H9 (cell line): ENCODE results near the gene CLPSL2. TPM values are rescaled to one million over a fixed set of nuclear protein-coding genes. Genes with fewer than 3 reads are reported as not detected.

Experiments used
- DNase-seq: peaks from one replicate; pipeline ENCODE4 v3.0.0-alpha.2; 2017
- H2AFZ ChIP-seq: one replicate; pipeline ENCODE4 v1.6.1; 2013; ENCODE audit warnings: mild to moderate bottlenecking, low read length, control low read depth, moderate library complexity
- H2AK5ac ChIP-seq: 2 replicates; pipeline ENCODE4 v1.6.1; 2013; ENCODE audit warnings: low read length, control low read depth, mixed read lengths; ENCODE audit not compliant: insufficient read length
- H2BK120ac ChIP-seq: one replicate; pipeline ENCODE4 v1.6.1; 2013; ENCODE audit warnings: low read depth, mild to moderate bottlenecking, low read length, control low read depth, inconsistent platforms; ENCODE audit not compliant: poor library complexity, severe bottlenecking
- H2BK12ac ChIP-seq: 2 replicates; pipeline ENCODE4 v1.6.1; 2013; ENCODE audit warnings: low read length, control low read depth, mixed read lengths, low read depth; ENCODE audit not compliant: insufficient read length
- H2BK15ac ChIP-seq: 2 replicates; pipeline ENCODE4 v1.6.1; 2013; ENCODE audit warnings: low read depth, low read length, control low read depth
- H2BK20ac ChIP-seq: one replicate; pipeline ENCODE4 v1.6.1; 2013; ENCODE audit warnings: low read depth, mild to moderate bottlenecking, low read length, control low read depth, inconsistent platforms; ENCODE audit not compliant: poor library complexity, severe bottlenecking
- H2BK5ac ChIP-seq: 2 replicates; pipeline ENCODE4 v1.6.1; 2013; ENCODE audit warnings: low read length, control low read depth, mixed read lengths; ENCODE audit not compliant: insufficient read length
- H3K14ac ChIP-seq: 2 replicates; pipeline ENCODE4 v1.6.1; 2013; ENCODE audit warnings: low read length, control low read depth; ENCODE audit not compliant: insufficient read depth
- H3K18ac ChIP-seq: 2 replicates; pipeline ENCODE4 v1.6.1; 2013; ENCODE audit warnings: low read depth, mild to moderate bottlenecking, mixed read lengths, low read length, control low read depth; ENCODE audit not compliant: insufficient read length
- H3K23ac ChIP-seq: 2 replicates; pipeline ENCODE4 v1.6.1; 2013; ENCODE audit warnings: low read length, control low read depth, mixed read lengths, low read depth; ENCODE audit not compliant: insufficient read length
- H3K23me2 ChIP-seq: 2 replicates; pipeline ENCODE4 v1.6.1; 2013; ENCODE audit warnings: low read depth, mild to moderate bottlenecking, mixed read lengths, low read length, control low read depth; ENCODE audit not compliant: insufficient read length, poor library complexity, severe bottlenecking
- H3K27ac ChIP-seq: 2 replicates; pipeline ENCODE4 v1.5.1; 2013; ENCODE audit warnings: low read length, control low read depth, mixed read lengths, low read depth; ENCODE audit not compliant: insufficient read length
- H3K27me3 ChIP-seq: 2 replicates; pipeline ENCODE4 v1.6.1; 2013; ENCODE audit warnings: low read length, control low read depth, inconsistent platforms; ENCODE audit not compliant: insufficient read depth
- H3K4ac ChIP-seq: 2 replicates; pipeline ENCODE4 v1.6.1; 2013; ENCODE audit warnings: low read depth, mild to moderate bottlenecking, control low read depth, inconsistent platforms, low read length, moderate library complexity
- H3K4me1 ChIP-seq: 2 replicates; pipeline ENCODE4 v1.6.1; 2013; ENCODE audit warnings: low read length, control low read depth, inconsistent platforms; ENCODE audit not compliant: insufficient read depth
- H3K4me2 ChIP-seq: 2 replicates; pipeline ENCODE4 v1.6.1; 2013; ENCODE audit warnings: low read length, control low read depth, mixed read lengths; ENCODE audit not compliant: insufficient read length, insufficient read depth
- H3K56ac ChIP-seq: 2 replicates; pipeline ENCODE4 v1.6.1; 2013; ENCODE audit warnings: low read depth, mild to moderate bottlenecking, mixed read lengths, low read length, control low read depth; ENCODE audit not compliant: insufficient read length
- H3K79me1 ChIP-seq: 2 replicates; pipeline ENCODE4 v1.6.1; 2013; ENCODE audit warnings: low read depth, mild to moderate bottlenecking, moderate library complexity, low read length, control low read depth, inconsistent platforms; ENCODE audit not compliant: insufficient read depth, poor library complexity, severe bottlenecking
- H3K79me2 ChIP-seq: 2 replicates; pipeline ENCODE4 v1.6.1; 2013; ENCODE audit warnings: low read length, control low read depth, inconsistent platforms; ENCODE audit not compliant: insufficient read depth
- H3K9ac ChIP-seq: 2 replicates; pipeline ENCODE4 v1.6.1; 2013; ENCODE audit warnings: low read length, control low read depth, mixed read lengths; ENCODE audit not compliant: insufficient read length; ENCODE audit errors: extremely low read depth
- H3K9me3 ChIP-seq: one replicate; pipeline ENCODE4 v1.6.1; 2013; ENCODE audit warnings: low read depth, low read length, inconsistent platforms; ENCODE audit not compliant: control insufficient read depth
- H3T11ph ChIP-seq: one replicate; pipeline ENCODE4 v1.6.1; 2013; ENCODE audit warnings: mild to moderate bottlenecking, low read length, control low read depth, inconsistent platforms
- H4K20me1 ChIP-seq: one replicate; pipeline ENCODE4 v1.6.1; 2013; ENCODE audit not compliant: control insufficient read depth, insufficient read length, insufficient read depth
- H4K5ac ChIP-seq: 2 replicates; pipeline ENCODE4 v1.6.1; 2013; ENCODE audit warnings: low read depth, mild to moderate bottlenecking, mixed read lengths, low read length, control low read depth; ENCODE audit not compliant: insufficient read length
- H4K8ac ChIP-seq: replicated peaks from 2 replicates; pipeline ENCODE4 v1.6.1; 2013; ENCODE audit warnings: low read length, control low read depth, mixed read lengths, low read depth; ENCODE audit not compliant: insufficient read length
- H4K91ac ChIP-seq: 2 replicates; pipeline ENCODE4 v1.6.1; 2013; ENCODE audit warnings: low read depth, mild to moderate bottlenecking, moderate library complexity, mixed read lengths, low read length, control low read depth; ENCODE audit not compliant: insufficient read length
- H3K27ac Mint-ChIP-seq, 3 experiments: 2 replicates in 2 of 3; 3 replicates in 1 of 3; pipeline ENCODE4 v1.8.0; 2020 to 2021; ENCODE audit warnings: mixed read lengths in 3 of 3, mild to moderate bottlenecking in 1 of 3, moderate library complexity in 1 of 3
- H3K27me3 Mint-ChIP-seq: 2 replicates; pipeline ENCODE4 v1.8.0; 2021; ENCODE audit warnings: low read depth, mild to moderate bottlenecking, moderate library complexity, mixed read lengths
- H3K36me3 Mint-ChIP-seq, 3 experiments: 2 replicates in 2 of 3; 3 replicates in 1 of 3; pipeline ENCODE4 v1.8.0; 2020 to 2021; ENCODE audit warnings: low read depth in 3 of 3, mixed read lengths in 3 of 3; ENCODE audit not compliant: insufficient read depth in 1 of 3
- H3K4me1 Mint-ChIP-seq, 2 experiments: 2 replicates each; pipeline ENCODE4 v1.8.0; 2020; ENCODE audit warnings: mixed read lengths in 2 of 2
- H3K4me3 Mint-ChIP-seq, 2 experiments: 2 replicates in 1 of 2; 3 replicates in 1 of 2; pipeline ENCODE4 v1.8.0; 2020 to 2021; ENCODE audit warnings: mild to moderate bottlenecking in 2 of 2, mixed read lengths in 2 of 2, moderate library complexity in 1 of 2
- H3K9me3 Mint-ChIP-seq, 2 experiments: 2 replicates in 1 of 2; 3 replicates in 1 of 2; pipeline ENCODE4 v1.8.0; 2020; ENCODE audit warnings: mild to moderate bottlenecking in 2 of 2, mixed read lengths in 2 of 2, moderate library complexity in 1 of 2
- CTCF ChIP-seq: fragments of 200-600 bp; sonication (generic); conservative IDR thresholded peaks from 3 replicates; pipeline ENCODE4 v1.8.0; 2021; ENCODE audit warnings: antibody characterized with exemption, mild to moderate bottlenecking
- whole genome bisulfite sequencing: extraction: QIAGEN DNeasy Blood & Tissue Kit; methylation state at CpG from one replicate; pipeline ENCODE4 v1.1.7; 2013; ENCODE audit warnings: missing lambda C conversion rate, low lambda C conversion rate, mixed read lengths; ENCODE audit not compliant: insufficient read length; ENCODE audit errors: extremely low coverage; 5-methylcytosine and 5-hydroxymethylcytosine counted together
- total RNA-seq: library from RNA; stranded (reverse); gene quantifications from 2 replicates; pipeline ENCODE4 v1.2.1, GENCODE V29; 2021

CLPSL2 gene
- total RNA-seq, 1 experiment from 2014 or later, result 4.4 TPM

- TF ChIP-seq CTCF, result no peak
- Histone ChIP-seq H3K79me1 (no peaks in the 10 kb centered on the region), H3K23ac (no peak overlapping the region), H3K4me1 (no peaks in the 10 kb centered on the region), H4K8ac (no peak overlapping the region), H3K79me2 (no peaks in the 10 kb centered on the region), H3T11ph (no peak overlapping the region), H4K91ac (no peak overlapping the region), H2BK20ac (no peak overlapping the region), H2AFZ (no peak overlapping the region), H3K14ac (no peak overlapping the region), H3K9me3 (no peaks in the 10 kb centered on the region), H3K4me2 (no peak overlapping the region), H3K4ac (no peak overlapping the region), H3K9ac (no peak overlapping the region), H2BK15ac (no peak overlapping the region), H2BK12ac (no peak overlapping the region), H4K5ac (no peak overlapping the region), H2BK5ac (no peak overlapping the region), H3K56ac (no peak overlapping the region), H2AK5ac (no peak overlapping the region), H2BK120ac (no peak overlapping the region), H3K23me2 (no peaks in the 10 kb centered on the region), H3K18ac (no peak overlapping the region), H4K20me1 (no peaks in the 10 kb centered on the region), H3K27me3 (no peaks in the 10 kb centered on the region), H3K27ac (no peak overlapping the region)
- Mint-ChIP-seq H3K36me3 (no peaks in the 10 kb centered on the region), H3K9me3 (no peaks in the 10 kb centered on the region), H3K27me3 (peaks cover 8% of the 10 kb centered on the region), H3K27ac (no peak overlapping the region), H3K4me1 (peaks cover 15 to 17% of the 10 kb centered on the region in 2 experiments), H3K4me3 (no peak overlapping the region)
- no CpG with 5 or more reads among the region's 2 CpGs for WGBS
- no peak for DNase-seq
Observed at GRCh38 chr6:35786272-35786671, 9.9 kb downstream of the CLPSL2 start.
